Stomach (tissue), 9 donors: ENCODE data around the gene SLC18B1. TPM values are rescaled to one million over a fixed set of nuclear protein-coding genes. Genes with fewer than 3 reads are reported as not detected.

Source experiments
- DNase-seq, 2 donors: peaks; one replicate each; pipeline versions ENCODE4 v3.0.0 to v3.0.0-alpha.2; 2013 to 2019
- H3K27ac ChIP-seq, 5 donors: fragments of 200-600 bp in 4 of 5; sonication (generic) in 4 of 5; one replicate each; pipeline ENCODE4 v1.5.1; 2013 to 2019; ENCODE audit warnings: mild to moderate bottlenecking in 1 of 5, moderate library complexity in 1 of 5
- H3K27me3 ChIP-seq, 3 donors: fragments of 200-600 bp; sonication (generic); one replicate each; pipeline ENCODE4 v1.5.1; 2017 to 2019; ENCODE audit warnings: mixed run types in 1 of 3
- H3K36me3 ChIP-seq, 4 donors: fragments of 200-600 bp; sonication (generic); 1 replicate in 3 of 4; 2 replicates in 1 of 4; pipeline ENCODE4 v1.5.1; 2016 to 2019
- H3K4me1 ChIP-seq, 4 donors: fragments of 200-600 bp; sonication (generic); one replicate each; pipeline ENCODE4 v1.5.1; 2016 to 2019
- H3K4me3 ChIP-seq, 4 donors: fragments of 200-600 bp; sonication (generic) in 3 of 4; one replicate each; pipeline ENCODE4 v1.5.1; 2016 to 2019; ENCODE audit warnings: mild to moderate bottlenecking in 1 of 4
- H3K9me3 ChIP-seq, 4 donors: fragments of 200-600 bp; sonication (generic); one replicate each; pipeline ENCODE4 v1.5.1; 2016 to 2019
- CTCF ChIP-seq, 7 experiments: fragments of 450-650 bp in 4 of 7; fragments of 200-600 bp in 3 of 7; sonication (generic) in 3 of 7; IDR thresholded peaks; one replicate each; pipeline ENCODE4 v1.5.1; 2016 to 2019; ENCODE audit warnings: antibody characterized with exemption in 7 of 7, control low read depth in 2 of 7, mild to moderate bottlenecking in 1 of 7
- EP300 ChIP-seq: sonication (generic); formaldehyde crosslinking; IDR thresholded peaks from one replicate; pipeline ENCODE4 v1.6.1; 2017; ENCODE audit warnings: antibody characterized with exemption
- POLR2A ChIP-seq, 4 donors: fragments of 450-650 bp; IDR thresholded peaks; one replicate each; pipeline ENCODE4 v1.6.1; 2016; ENCODE audit warnings: antibody characterized with exemption in 4 of 4, control low read depth in 2 of 4, mild to moderate bottlenecking in 1 of 4, moderate library complexity in 1 of 4
- POLR2AphosphoS5 ChIP-seq, 3 donors: sonication (generic); formaldehyde crosslinking; IDR thresholded peaks; one replicate each; pipeline ENCODE4 v1.6.1; 2016; ENCODE audit warnings: antibody characterized with exemption in 3 of 3
- WGBS, 5 donors: extraction: QIAGEN DNeasy Blood & Tissue Kit in 3 of 5; methylation state at CpG; one replicate each; pipeline versions ENCODE4 v1.1.5 to v1.1.7; 2013 to 2018; 5-methylcytosine and 5-hydroxymethylcytosine counted together
- intact Hi-C: fragments of 100-400 bp; cut with DNase I; formaldehyde crosslinking; loops from one replicate; pipeline ENCODE4 v1.15.1; 2023; ENCODE audit warnings: low total_unique reads
- polyA plus RNA-seq, 3 donors: library from polyadenylated mRNA; stranded (reverse); fragments of 200-250 nt; gene quantifications; one replicate each; pipeline ENCODE4 v1.2.3, GENCODE V29; 2013
- total RNA-seq, 5 donors: library from RNA; depleted of rRNA; stranded (reverse); fragments of >200 nt; gene quantifications; one replicate each; pipeline versions ENCODE4 v1.1.0 to v1.2.3, GENCODE V29; 2014 to 2016
- donor health status: healthy with polysubstance abuse.
- donor health status: Bipolar disorder and iron deficiency.
- donor health status: healthy.

The SLC18B1 gene
- total and polyA plus RNA-seq, 8 donors: 0.29 to 31.2 (median 10.7) TPM

DNA sequence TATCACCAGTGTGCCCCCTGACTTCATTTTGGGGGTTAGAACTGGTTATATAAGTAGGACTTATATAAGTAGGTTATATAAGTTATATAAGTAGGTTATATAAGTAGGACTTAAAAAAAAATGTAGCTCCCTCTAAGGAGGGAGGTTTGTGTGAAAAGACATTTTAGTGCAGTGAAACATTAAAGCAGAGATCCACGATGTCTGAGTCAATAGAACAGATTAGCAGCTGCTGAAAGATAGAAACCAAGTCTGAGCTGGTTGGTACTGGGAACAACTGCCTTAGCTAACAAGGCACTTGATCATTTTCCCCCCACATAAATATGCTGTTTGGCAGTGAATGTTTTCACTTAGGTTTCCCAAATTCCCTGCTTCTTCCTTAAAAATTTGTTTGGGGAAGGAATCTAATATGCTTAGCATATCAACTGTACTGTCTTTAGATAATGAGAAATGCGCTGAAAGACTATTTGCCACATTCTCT lies 13.9 kb upstream of the SLC18B1 start:
- Histone ChIP-seq H3K4me3 (peak overlapping the region; percentile 68 to 97 (median 86)), H3K36me3 (peaks cover 10 to 19% (median 18%) of the 10 kb centered on the region in 4 donors), H3K27ac (peak overlapping the region in 4 of 5 donors; percentile 87 to 91 (median 88)), H3K9me3 (no peaks in the 10 kb centered on the region), H3K27me3 (no peaks in the 10 kb centered on the region), H3K4me1 (peaks cover 25 to 37% (median 32%) of the 10 kb centered on the region in 4 donors)
- TF ChIP-seq CTCF (IDR thresholded peaks at IDR 0.05): no peak
- DNase-seq: peak in 1 of 2 donors; percentile 65
- intact Hi-C loops: no loop called here
- whole genome bisulfite sequencing, 5 donors: 11 to 20% (median 15%) methylated on average over 2 of the region's 2 CpGs

DNA sequence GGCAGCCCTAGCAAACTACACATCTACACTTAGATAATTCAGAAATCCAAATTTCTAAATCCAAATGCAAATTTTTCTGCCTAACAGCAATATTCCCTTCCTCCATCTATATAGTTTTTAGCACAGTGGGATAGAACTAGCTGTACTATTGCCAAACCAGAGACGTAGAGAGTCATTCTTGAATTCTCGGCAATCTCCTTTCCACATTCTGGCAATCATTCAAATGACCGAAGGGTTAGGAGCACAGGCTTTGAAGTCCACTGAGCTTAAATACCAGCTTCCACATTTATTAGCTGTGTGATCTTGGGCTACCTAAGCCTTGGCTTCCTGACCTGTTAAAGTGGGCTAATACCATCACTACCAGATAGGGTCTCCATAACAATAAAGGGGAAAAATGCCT lies 12.8 kb upstream of the SLC18B1 start:
- intact Hi-C loops: no loop called here

GRCh38 chr6:132805548-132805947 lies 7.1 kb upstream of the SLC18B1 start:
- intact Hi-C loops: no loop called here
- peaks cover 0 to 4% (median 0%) of the 10 kb centered on the region in 4 donors for H3K4me1 ChIP-seq
- H3K27ac ChIP-seq: no peak overlapping the region
- H3K27me3 ChIP-seq: no peaks in the 10 kb centered on the region
- no peak overlapping the region for H3K4me3 ChIP-seq
- no peaks in the 10 kb centered on the region for H3K36me3 ChIP-seq
- WGBS, 5 donors: 39 to 81% (median 59%) methylated on average over 2 of the region's 2 CpGs
- peaks cover 0 to 7% (median 0%) of the 10 kb centered on the region in 4 donors for H3K9me3 ChIP-seq
- DNase-seq: no peak
- TF ChIP-seq EP300 (no peak), CTCF (IDR thresholded peaks at IDR 0.05) (no peak), POLR2A (IDR thresholded peaks at IDR 0.05) (no peak), POLR2AphosphoS5 (IDR thresholded peaks at IDR 0.05) (no peak)

More for the DNA sequence above, 12.8 kb upstream of the SLC18B1 start:
- Histone ChIP-seq H3K27ac (peak overlapping the region in 2 of 5 donors; percentile 26 to 87), H3K36me3 (peaks cover 7 to 9% (median 8%) of the 10 kb centered on the region in 4 donors), H3K4me1 (peaks cover 16 to 27% (median 24%) of the 10 kb centered on the region in 4 donors), H3K4me3 (no peak overlapping the region), H3K27me3 (no peaks in the 10 kb centered on the region), H3K9me3 (no peaks in the 10 kb centered on the region)
- TF ChIP-seq POLR2AphosphoS5 (IDR thresholded peaks at IDR 0.05) (peak in 1 of 3 donors; percentile 3), POLR2A (IDR thresholded peaks at IDR 0.05) (no peak), CTCF (IDR thresholded peaks at IDR 0.05) (no peak), EP300 (no peak)
- peak in 1 of 2 donors; percentile 25 for DNase-seq
- 20 to 46% (median 27%) methylated on average over 3 of the region's 3 CpGs for WGBS, 5 donors

- DNase-seq: no peak
- H3K9me3 ChIP-seq: peaks cover 0 to 7% (median 0%) of the 10 kb centered on the region in 4 donors
- intact Hi-C loops: no loop called here
- WGBS, 5 donors: 91 to 100% (median 97%) methylated on average over 1 of the region's 1 CpG
- peaks cover 0 to 4% (median 0%) of the 10 kb centered on the region in 4 donors for H3K4me1 ChIP-seq
- H3K4me3 ChIP-seq: no peak overlapping the region
- no peaks in the 10 kb centered on the region for H3K27me3 ChIP-seq
- no peak for TF ChIP-seq CTCF (IDR thresholded peaks at IDR 0.05)
- no peak for TF ChIP-seq POLR2AphosphoS5 (IDR thresholded peaks at IDR 0.05)
- TF ChIP-seq EP300: no peak
- no peak for TF ChIP-seq POLR2A (IDR thresholded peaks at IDR 0.05)
- no peaks in the 10 kb centered on the region for H3K36me3 ChIP-seq
- H3K27ac ChIP-seq: no peak overlapping the region
These were observed 5.8 kb upstream of the SLC18B1 start for GRCh38 chr6:132804251-132804650.
